Stomach (tissue), 9 donors: ENCODE measurements around the gene RBMS1. TPM values are rescaled to one million over a fixed set of nuclear protein-coding genes. Genes with fewer than 3 reads are reported as not detected.

Experiments
- DNase-seq, 2 donors: peaks; one replicate each; pipeline versions ENCODE4 v3.0.0 to v3.0.0-alpha.2; 2013 to 2019
- H3K27ac ChIP-seq, 5 donors: fragments of 200-600 bp in 4 of 5; sonication (generic) in 4 of 5; one replicate each; pipeline ENCODE4 v1.5.1; 2013 to 2019; ENCODE audit warnings: mild to moderate bottlenecking in 1 of 5, moderate library complexity in 1 of 5
- H3K27me3 ChIP-seq, 3 donors: fragments of 200-600 bp; sonication (generic); one replicate each; pipeline ENCODE4 v1.5.1; 2017 to 2019; ENCODE audit warnings: mixed run types in 1 of 3
- H3K36me3 ChIP-seq, 4 donors: fragments of 200-600 bp; sonication (generic); 1 replicate in 3 of 4; 2 replicates in 1 of 4; pipeline ENCODE4 v1.5.1; 2016 to 2019
- H3K4me1 ChIP-seq, 4 donors: fragments of 200-600 bp; sonication (generic); one replicate each; pipeline ENCODE4 v1.5.1; 2016 to 2019
- H3K4me3 ChIP-seq, 4 donors: fragments of 200-600 bp; sonication (generic) in 3 of 4; one replicate each; pipeline ENCODE4 v1.5.1; 2016 to 2019; ENCODE audit warnings: mild to moderate bottlenecking in 1 of 4
- H3K9me3 ChIP-seq, 4 donors: fragments of 200-600 bp; sonication (generic); one replicate each; pipeline ENCODE4 v1.5.1; 2016 to 2019
- EP300 ChIP-seq: sonication (generic); formaldehyde crosslinking; IDR thresholded peaks from one replicate; pipeline ENCODE4 v1.6.1; 2017; ENCODE audit warnings: antibody characterized with exemption
- POLR2A ChIP-seq, 4 donors: fragments of 450-650 bp; IDR thresholded peaks; one replicate each; pipeline ENCODE4 v1.6.1; 2016; ENCODE audit warnings: antibody characterized with exemption in 4 of 4, control low read depth in 2 of 4, mild to moderate bottlenecking in 1 of 4, moderate library complexity in 1 of 4
- POLR2AphosphoS5 ChIP-seq, 3 donors: sonication (generic); formaldehyde crosslinking; IDR thresholded peaks; one replicate each; pipeline ENCODE4 v1.6.1; 2016; ENCODE audit warnings: antibody characterized with exemption in 3 of 3
- WGBS, 5 donors: extraction: QIAGEN DNeasy Blood & Tissue Kit in 3 of 5; methylation state at CpG; one replicate each; pipeline versions ENCODE4 v1.1.5 to v1.1.7; 2013 to 2018; 5-methylcytosine and 5-hydroxymethylcytosine counted together
- intact Hi-C: fragments of 100-400 bp; cut with DNase I; formaldehyde crosslinking; loops from one replicate; pipeline ENCODE4 v1.15.1; 2023; ENCODE audit warnings: low total_unique reads
- polyA plus RNA-seq, 3 donors: library from polyadenylated mRNA; stranded (reverse); fragments of 200-250 nt; gene quantifications; one replicate each; pipeline ENCODE4 v1.2.3, GENCODE V29; 2013
- total RNA-seq, 5 donors: library from RNA; depleted of rRNA; stranded (reverse); fragments of >200 nt; gene quantifications; one replicate each; pipeline versions ENCODE4 v1.1.0 to v1.2.3, GENCODE V29; 2014 to 2016
- TF ChIP-seq, protein P1 (sequence below), 7 experiments: fragments of 450-650 bp in 4 of 7; fragments of 200-600 bp in 3 of 7; sonication (generic) in 3 of 7; IDR thresholded peaks; one replicate each; pipeline ENCODE4 v1.5.1; 2016 to 2019; ENCODE audit warnings: antibody characterized with exemption in 7 of 7, control low read depth in 2 of 7, mild to moderate bottlenecking in 1 of 7
- donor health status: healthy with polysubstance abuse.
- donor health status: Bipolar disorder and iron deficiency.
- donor health status: healthy.

RBMS1 gene
- total and polyA plus RNA-seq, 8 donors: 4.3 to 134 (median 27.8) TPM

DNA sequence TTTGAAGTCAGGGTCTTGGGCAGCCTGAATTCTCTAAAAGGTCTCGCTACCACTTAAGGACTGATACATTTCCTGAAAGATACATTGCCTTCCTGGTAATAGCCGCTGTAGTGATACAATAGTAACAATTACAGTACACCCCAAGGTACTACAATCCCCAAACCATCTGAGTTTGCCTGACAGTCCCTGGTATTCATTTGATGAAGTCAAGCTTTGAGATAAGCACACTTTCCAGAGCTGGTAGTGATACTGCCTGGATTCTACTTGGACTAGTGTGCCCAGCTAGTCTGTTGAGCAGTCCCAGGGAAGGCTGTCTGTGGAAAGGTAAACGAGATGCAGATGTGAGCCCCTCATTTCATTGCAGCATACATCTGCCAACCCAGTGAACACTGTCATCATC lies 269.1 kb downstream of the RBMS1 start:
- peak overlapping the region in 3 of 5 donors; percentile 13 to 91 (median 85) for H3K27ac ChIP-seq
- WGBS, 5 donors: 79 to 94% (median 86%) methylated on average over 3 of the region's 3 CpGs
- DNase-seq: no peak

DNA sequence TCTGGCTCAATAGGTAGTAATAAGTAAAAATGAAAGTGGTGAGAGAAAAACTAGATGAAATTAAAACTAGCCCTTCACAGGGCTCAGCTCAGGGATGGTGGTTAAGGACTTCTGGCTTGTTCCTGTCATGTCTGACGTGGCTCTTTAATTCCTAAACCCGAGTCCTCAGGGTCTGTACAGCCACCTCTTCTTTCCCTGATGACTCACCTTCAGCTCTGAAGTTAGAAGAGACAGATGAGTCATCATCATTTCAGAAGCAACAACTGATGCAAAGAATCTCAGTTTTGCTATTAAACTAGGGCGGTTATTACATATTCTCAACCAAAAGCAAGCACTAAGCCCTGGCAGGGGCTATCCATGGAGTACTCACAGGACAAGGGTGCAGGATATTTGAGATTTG lies 269.5 kb downstream of the RBMS1 start:
- no peak for DNase-seq
- H3K27ac ChIP-seq: peak overlapping the region in 3 of 5 donors; percentile 13 to 91 (median 85)
- peaks cover 35 to 86% (median 53%) of the 10 kb centered on the region in 4 donors for H3K4me1 ChIP-seq
- H3K9me3 ChIP-seq: no peaks in the 10 kb centered on the region
- no peaks in the 10 kb centered on the region for H3K27me3 ChIP-seq
- intact Hi-C loops: no loop called here
- H3K36me3 ChIP-seq: no peaks in the 10 kb centered on the region
- WGBS, 5 donors: 59 to 80% (median 69%) methylated on average over 3 of the region's 3 CpGs
- no peak for TF ChIP-seq EP300
- TF ChIP-seq POLR2AphosphoS5 (IDR thresholded peaks at IDR 0.05): peak in 1 of 3 donors; percentile 23
- no peak for TF ChIP-seq POLR2A (IDR thresholded peaks at IDR 0.05)
- TF ChIP-seq, protein P1, sequence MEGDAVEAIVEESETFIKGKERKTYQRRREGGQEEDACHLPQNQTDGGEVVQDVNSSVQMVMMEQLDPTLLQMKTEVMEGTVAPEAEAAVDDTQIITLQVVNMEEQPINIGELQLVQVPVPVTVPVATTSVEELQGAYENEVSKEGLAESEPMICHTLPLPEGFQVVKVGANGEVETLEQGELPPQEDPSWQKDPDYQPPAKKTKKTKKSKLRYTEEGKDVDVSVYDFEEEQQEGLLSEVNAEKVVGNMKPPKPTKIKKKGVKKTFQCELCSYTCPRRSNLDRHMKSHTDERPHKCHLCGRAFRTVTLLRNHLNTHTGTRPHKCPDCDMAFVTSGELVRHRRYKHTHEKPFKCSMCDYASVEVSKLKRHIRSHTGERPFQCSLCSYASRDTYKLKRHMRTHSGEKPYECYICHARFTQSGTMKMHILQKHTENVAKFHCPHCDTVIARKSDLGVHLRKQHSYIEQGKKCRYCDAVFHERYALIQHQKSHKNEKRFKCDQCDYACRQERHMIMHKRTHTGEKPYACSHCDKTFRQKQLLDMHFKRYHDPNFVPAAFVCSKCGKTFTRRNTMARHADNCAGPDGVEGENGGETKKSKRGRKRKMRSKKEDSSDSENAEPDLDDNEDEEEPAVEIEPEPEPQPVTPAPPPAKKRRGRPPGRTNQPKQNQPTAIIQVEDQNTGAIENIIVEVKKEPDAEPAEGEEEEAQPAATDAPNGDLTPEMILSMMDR (IDR thresholded peaks at IDR 0.05): no peak
- H3K4me3 ChIP-seq: no peak overlapping the region

More for the DNA sequence above, 269.1 kb downstream of the RBMS1 start:
- H3K4me3 ChIP-seq: no peak overlapping the region
- no peaks in the 10 kb centered on the region for H3K27me3 ChIP-seq
- no peaks in the 10 kb centered on the region for H3K9me3 ChIP-seq
- no peak for TF ChIP-seq POLR2A (IDR thresholded peaks at IDR 0.05)
- TF ChIP-seq, protein P1 (IDR thresholded peaks at IDR 0.05): no peak
- intact Hi-C loops: no loop called here
- no peaks in the 10 kb centered on the region for H3K36me3 ChIP-seq
- H3K4me1 ChIP-seq: peaks cover 35 to 88% (median 55%) of the 10 kb centered on the region in 4 donors

DNA sequence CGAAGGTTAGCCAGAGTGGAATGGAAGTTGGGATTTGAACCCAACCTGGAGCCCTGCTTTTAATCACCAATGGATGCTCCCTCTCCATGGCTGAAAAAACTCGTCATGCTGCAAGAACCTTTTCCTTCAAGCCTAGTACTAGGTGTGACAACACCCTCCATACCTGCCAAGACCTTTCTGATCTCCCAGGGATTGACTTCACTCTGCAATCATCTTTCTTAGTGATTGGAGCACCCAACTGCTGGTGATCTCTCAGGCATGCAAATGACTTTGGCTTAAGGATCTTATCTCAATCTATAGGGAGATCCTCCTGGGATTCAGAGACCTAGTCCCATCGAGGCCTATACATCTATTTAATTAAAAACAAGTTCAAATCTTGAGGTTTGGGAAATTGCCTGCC lies 270.0 kb downstream of the RBMS1 start:
- intact Hi-C loops: no loop called here
- no peak for DNase-seq
- no peak overlapping the region for H3K4me3 ChIP-seq
- no peaks in the 10 kb centered on the region for H3K9me3 ChIP-seq
- H3K27me3 ChIP-seq: no peaks in the 10 kb centered on the region
- 73 to 84% (median 79%) methylated on average over 3 of the region's 3 CpGs for WGBS, 5 donors
- TF ChIP-seq, protein P1 (IDR thresholded peaks at IDR 0.05): no peak
- TF ChIP-seq EP300 (no peak), POLR2A (IDR thresholded peaks at IDR 0.05) (no peak), POLR2AphosphoS5 (IDR thresholded peaks at IDR 0.05) (no peak)
- no peaks in the 10 kb centered on the region for H3K36me3 ChIP-seq
- H3K27ac ChIP-seq: peak overlapping the region; percentile 5 to 91 (median 25)
- H3K4me1 ChIP-seq: peaks cover 35 to 81% (median 51%) of the 10 kb centered on the region in 4 donors

DNA sequence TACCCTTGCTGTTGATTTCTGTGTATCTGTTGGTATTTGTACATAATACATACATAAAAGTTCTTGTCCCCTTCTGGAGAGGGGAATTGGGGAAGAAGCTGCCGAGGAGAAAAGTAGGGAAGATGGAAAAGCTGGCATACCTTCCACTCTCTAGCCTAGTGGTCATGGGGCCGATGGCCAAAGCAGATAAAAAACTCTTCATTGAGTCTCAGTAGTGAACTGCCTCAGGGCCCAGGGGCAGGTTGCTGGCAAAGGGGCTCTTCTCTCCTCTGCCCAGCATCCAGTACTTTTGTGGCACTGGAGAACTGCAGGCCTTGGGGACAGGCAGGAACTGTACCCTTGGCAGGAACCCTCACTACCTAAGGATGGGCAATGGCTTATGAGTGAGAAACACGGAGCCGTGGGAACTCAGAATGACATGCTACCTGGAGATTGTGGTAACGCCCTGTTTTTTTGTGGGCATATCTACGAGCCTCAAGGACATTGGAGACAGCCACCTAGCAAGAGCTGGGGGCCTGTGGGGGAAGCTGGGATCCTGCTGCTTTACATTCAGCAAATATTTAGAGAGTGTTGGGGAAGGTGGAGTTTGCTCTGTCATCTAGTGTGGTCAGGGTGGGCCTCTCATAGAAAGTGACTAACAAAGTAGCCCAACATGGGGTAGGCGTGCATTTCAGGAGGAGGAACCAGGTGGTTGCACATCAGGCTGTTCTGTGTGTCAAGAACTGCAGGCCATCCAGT lies 270.9 kb downstream of the RBMS1 start:
- Histone ChIP-seq H3K27ac (peak overlapping the region; percentile 76 to 98 (median 86)), H3K27me3 (no peaks in the 10 kb centered on the region), H3K9me3 (no peaks in the 10 kb centered on the region), H3K36me3 (no peaks in the 10 kb centered on the region), H3K4me3 (no peak overlapping the region), H3K4me1 (peaks cover 35 to 73% (median 49%) of the 10 kb centered on the region in 4 donors)
- DNase-seq: peak in 1 of 2 donors; percentile 68
- intact Hi-C loops: no loop called here
- WGBS, 5 donors: 57 to 77% (median 61%) methylated on average over 7 of the region's 7 CpGs
- TF ChIP-seq POLR2AphosphoS5 (IDR thresholded peaks at IDR 0.05): no peak
- no peak for TF ChIP-seq EP300
- no peak for TF ChIP-seq POLR2A (IDR thresholded peaks at IDR 0.05)
- TF ChIP-seq, protein P1 (IDR thresholded peaks at IDR 0.05): no peak
